ENCODE data around the gene TBC1D20. TPM values are rescaled to one million over a fixed set of nuclear protein-coding genes. Genes with fewer than 3 reads are reported as not detected.

Gene TBC1D20
- total and polyA plus RNA-seq, 2 of the 4 experiments (the other 2 are of a cell fraction), result 39.1 to 42.8 TPM

DNA sequence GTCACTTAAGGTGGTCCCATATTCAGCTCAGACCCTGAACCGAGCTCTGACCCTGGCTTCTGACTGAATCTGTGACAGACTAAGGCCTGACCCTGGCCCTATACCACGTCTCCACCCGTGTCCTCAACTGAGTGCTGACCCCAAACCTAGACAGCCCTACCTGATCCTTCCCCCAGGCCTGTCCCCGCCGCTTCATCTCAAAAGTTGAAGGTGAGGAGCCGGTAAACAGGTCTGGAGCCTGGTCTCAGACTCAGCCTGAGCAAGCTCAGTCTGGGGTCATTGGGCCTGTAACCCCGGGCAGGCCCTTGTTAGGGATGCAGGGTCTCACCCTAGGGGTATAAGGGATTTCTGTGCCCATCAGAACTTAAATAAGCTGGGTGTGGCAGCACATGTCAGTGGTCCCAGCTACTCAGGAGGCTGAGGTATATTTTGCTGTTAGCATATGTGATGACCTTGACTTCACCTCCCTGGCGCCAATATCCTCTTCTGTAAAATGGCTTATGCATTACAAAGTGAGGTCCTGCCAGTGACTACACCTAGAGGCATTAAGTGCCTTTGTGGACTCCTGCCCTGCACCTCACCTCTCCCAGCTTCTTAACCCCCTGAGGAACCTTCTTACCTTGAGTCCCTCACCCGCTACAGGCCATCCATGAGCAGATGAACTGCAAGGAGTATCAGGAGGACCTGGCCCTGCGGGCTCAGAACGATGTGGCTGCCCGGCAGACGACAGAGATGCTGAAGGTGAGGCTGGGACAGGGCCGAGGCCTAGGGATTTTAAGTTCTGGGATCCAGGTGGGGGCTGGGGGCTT is 34.3 kb downstream of the TBC1D20 start (continued):
- TF ChIP-seq, protein P1, sequence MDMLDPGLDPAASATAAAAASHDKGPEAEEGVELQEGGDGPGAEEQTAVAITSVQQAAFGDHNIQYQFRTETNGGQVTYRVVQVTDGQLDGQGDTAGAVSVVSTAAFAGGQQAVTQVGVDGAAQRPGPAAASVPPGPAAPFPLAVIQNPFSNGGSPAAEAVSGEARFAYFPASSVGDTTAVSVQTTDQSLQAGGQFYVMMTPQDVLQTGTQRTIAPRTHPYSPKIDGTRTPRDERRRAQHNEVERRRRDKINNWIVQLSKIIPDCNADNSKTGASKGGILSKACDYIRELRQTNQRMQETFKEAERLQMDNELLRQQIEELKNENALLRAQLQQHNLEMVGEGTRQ (IDR thresholded peaks at IDR 0.05; ENCODE audit: low read depth, low read length), result no peak
- TF ChIP-seq NFE2L2 (IDR thresholded peaks at IDR 0.05; ENCODE audit: low read depth, low read length) (no peak), CHD1 (IDR thresholded peaks at IDR 0.05; ENCODE audit: low read depth, low read length) (no peak), SMC3 (IDR thresholded peaks at IDR 0.05; ENCODE audit: low read depth, low read length) (no peak), RCOR1 (IDR thresholded peaks at IDR 0.05; ENCODE audit: insufficient replicate concordance, low read length) (no peak), POLR2A (IDR thresholded peaks at IDR 0.05; ENCODE audit: low read depth, low read length) (no peak), CEBPB (IDR thresholded peaks at IDR 0.05; ENCODE audit: low read depth, low read length) (no peak)

Data from IMR-90 (cell line).